GM21447 (cell line): ENCODE data around the gene NBDY.
"Not testable (repeated sequence)": the region's sequence is repeated elsewhere in the genome, so short reads cannot be mapped to it uniquely, and the experiment has no call there.

Source experiments
- ATAC-seq: cut with Tn5 transposase; IDR thresholded peaks from one replicate; pipeline ENCODE4 v1.9.1; 2021; ENCODE audit not compliant: unreplicated experiment

Gene NBDY

GRCh38 chrX:56800307-56800706 lies 71.3 kb downstream of the NBDY start:
- ATAC-seq, result no peak

- peak; percentile 88 for ATAC-seq
These were observed 71.8 kb downstream of the NBDY start for GRCh38 chrX:56800801-56801200.

DNA sequence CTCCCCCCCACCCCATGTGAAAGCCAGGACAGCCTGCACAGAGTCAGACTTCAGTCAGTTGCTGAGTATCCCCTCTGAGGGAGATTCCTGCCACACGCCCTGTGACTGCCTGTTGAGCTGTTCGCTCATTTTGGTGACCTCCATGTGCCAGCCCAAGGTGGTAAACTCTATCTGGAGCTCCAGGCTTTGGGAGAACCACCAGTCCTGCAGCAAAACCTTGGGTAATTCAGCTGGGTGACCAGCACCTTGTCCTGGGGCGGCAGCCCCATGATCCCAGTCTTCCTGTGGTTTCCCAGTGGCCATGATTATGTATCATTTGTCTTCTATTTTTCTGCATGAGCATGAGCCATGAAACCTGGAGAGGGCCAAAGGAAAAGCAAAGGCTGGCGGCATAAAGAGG lies 73.4 kb downstream of the NBDY start:
- ATAC-seq, result no peak

DNA sequence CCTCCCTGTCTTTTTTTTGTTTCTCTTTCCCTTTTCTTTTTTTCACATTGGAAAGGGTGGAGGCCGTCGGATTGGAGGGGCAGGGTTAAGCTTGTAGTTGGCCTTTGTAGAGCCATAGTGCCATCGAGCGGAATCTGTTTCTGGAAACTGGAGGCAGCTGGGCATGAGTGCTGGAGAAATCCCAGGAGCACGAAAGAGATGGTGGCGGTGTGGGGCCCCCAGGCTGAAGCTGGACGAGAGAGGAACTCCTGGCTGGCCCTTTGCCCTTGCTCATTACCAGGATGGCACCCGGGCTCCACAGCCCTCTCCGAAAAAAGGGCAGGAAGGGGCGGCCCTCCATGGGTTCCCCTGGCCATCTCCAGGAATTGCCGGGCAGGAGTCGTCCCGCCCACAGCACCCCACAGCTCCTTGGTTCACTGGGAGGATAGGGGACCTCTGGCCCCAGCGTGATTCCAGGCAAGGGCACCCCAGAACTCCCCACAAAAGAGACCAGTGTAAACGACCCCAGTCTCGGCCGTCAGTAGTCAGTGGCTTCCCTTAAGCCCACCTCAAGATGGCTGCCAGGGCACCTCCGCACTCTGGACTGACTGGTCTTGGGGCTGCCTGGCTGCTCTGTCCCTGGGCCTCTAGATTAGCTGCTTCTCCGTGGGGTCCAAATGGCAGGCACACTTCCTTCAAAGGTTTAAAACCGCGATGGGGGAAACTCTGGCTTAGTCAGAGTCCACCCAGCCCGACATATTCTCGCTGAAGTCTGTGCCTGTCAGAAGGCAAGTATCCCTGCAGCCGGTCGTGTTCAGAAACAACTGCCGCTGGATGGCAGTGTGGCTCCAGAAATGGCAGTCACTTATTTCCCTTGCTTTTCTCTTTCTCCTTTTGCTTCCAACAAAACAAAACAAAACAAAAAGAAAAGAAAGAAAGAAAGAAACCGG lies 74.1 kb downstream of the NBDY start:
- ATAC-seq, result no peak

- ATAC-seq, result no peak
These were observed 75.0 kb downstream of the NBDY start for GRCh38 chrX:56803850-56804681.

GRCh38 chrX:56804867-56805266 lies 75.8 kb downstream of the NBDY start:
- ATAC-seq, result no peak

DNA sequence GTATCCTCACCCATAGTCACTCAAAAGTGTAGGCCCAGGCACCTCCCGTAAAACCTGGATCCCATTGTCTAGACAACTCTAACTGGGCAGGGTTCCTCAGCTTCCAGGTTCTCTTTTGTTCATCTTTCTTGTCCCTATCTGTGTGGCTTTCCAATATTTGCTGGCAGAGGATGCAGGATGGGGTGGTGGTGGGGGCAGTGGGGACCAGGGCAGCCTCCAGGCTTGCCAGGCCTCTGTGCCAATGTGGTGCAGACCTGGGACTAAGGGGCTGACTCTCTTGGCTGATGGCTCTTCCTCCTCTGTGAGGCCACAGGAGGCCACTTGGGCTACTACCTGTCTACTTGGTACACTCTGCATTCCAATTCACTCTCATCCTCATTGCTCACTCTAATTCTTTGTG lies 76.4 kb downstream of the NBDY start:
- ATAC-seq, result no peak

DNA sequence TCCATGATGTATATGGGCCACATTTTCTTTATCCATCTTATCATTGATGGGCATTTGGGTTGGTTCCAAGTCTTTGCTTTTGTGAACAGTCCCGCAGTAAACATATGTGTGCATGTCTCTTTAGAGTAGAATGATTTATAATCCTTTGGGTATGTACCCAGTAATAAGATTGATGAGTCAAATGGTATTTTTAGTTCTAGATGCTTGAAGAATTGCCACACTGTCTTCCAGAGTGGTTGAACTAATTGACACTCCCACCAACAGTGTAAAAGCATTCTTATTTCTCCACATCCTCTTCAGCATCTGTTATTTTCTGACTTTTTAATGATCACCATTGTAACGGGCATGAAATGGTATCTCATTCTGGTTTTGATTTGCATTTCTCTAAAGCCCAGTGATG lies 77.1 kb downstream of the NBDY start:
- not testable (repeated sequence) for ATAC-seq

- no peak for ATAC-seq
These were observed 82.6 kb downstream of the NBDY start for GRCh38 chrX:56811599-56811998.

DNA sequence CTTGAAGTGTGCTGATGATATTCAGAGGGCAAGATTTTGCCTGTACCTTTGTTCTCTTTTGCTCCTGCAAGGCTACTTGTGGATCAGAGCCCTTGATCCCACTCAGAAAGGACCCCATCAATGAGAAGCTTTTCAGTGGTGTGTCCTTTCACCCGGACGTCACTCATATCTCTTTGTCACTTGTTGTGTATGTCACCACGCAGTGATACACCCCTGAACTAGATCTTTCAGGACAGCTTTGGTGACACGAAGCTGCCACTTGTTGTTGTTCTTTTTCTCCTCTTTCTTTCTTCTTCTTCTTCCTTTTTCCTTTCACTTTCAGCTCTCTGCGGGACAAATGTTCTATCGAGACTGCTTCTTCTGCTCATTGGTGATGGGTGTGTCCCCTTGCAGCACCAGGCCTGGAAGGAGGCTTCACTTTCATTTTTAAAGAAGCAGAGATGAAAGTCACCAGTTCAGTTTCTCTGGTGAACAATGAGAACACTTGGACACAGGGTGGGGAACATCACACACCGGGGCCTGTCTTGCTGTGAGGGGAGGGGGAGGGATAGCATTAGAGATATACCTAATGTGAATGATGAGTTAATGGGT lies 83.6 kb downstream of the NBDY start:
- ATAC-seq, result peak; percentile 96

DNA sequence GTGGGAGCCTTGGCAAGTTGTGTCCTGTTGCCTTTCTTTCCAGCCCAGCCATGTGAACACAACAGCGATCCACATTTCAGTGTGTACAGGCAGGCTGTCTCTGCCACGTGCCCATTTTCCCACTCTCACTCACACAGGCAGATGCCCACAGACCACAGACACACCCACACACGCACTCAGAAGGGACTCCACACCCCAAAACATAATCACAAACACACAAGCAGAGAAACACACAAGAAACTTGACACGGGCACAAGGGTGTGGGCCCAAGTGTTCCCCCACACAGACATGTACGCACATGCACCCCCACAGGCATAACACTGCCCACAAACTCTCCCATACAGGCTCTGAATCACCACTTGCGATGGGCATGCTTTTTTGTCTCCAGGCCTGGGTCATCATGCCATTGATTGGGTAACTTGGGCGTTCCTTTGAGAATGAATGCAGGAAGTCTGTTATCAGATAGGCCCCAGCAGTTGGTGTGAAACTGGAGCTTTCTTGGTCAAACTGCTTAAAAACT lies 84.3 kb downstream of the NBDY start:
- ATAC-seq, result peak; percentile 51

GRCh38 chrX:56817179-56817578 lies 88.1 kb downstream of the NBDY start:
- no peak for ATAC-seq

GRCh38 chrX:56826020-56826419 lies 97.0 kb downstream of the NBDY start:
- ATAC-seq, result no peak

DNA sequence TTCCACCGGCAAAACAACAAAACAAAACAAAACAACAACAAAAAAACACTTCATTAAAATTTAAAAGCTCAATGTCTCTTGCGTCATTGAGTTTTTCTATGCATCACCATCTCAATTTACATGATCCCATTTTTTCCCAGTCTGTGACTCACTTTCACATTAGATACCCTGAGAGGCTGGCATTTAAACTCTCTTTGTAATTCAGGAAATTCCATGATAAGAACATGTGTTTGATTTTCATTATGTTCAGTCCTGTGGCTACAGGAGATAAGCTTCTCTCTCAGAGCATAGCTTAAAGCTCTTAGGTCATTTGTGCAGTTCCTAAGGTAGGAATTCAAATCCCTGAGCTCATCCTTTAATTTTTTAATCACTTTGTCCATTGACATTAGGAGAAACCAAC lies 104.6 kb downstream of the NBDY start:
- no peak for ATAC-seq

DNA sequence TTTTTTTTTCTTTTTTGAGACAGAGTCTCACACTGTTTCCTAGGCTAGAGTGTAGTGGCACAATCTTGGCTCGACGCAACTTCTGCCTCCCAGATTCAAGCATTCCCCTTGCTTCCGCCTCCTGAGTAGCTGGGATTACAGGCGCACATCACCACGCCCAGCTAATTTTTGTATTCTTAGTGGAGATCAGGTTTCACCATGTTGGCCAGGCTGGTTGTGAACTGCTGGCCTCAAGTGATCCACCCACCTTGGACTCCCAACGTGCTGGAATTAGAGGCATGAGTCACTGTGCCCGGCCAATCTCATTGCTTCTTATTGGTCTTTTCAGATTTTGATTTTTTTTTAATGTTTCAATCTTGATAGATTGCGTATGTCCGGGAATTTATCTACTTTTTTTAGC lies 124.4 kb downstream of the NBDY start:
- no peak for ATAC-seq

- ATAC-seq, result no peak
These were observed 128.0 kb downstream of the NBDY start for GRCh38 chrX:56857042-56857441.

GRCh38 chrX:56860888-56861287 lies 131.8 kb downstream of the NBDY start:
- no peak for ATAC-seq
